Panc1 (cell line): ENCODE measurements around the gene PLEKHO2.

Experiments
- CTCF ChIP-seq: fragments of 450-650 bp; IDR thresholded peaks from 2 replicates; pipeline ENCODE4 v1.5.1; 2017; ENCODE audit warnings: mild to moderate bottlenecking
- POLR2AphosphoS5 ChIP-seq: IDR thresholded peaks from 2 replicates; pipeline ENCODE4 v1.6.1; 2012; ENCODE audit warnings: mild to moderate bottlenecking, low read depth, low read length, moderate library complexity

- TF ChIP-seq POLR2AphosphoS5: no peak
- TF ChIP-seq CTCF: no peak
Observed at GRCh38 chr15:64870353-64870752, 28.6 kb downstream of the PLEKHO2 start.
